Heart left ventricle (tissue), 13 donors: Measurements from ENCODE around the gene TOPBP1.

Source experiments
- POLR2A ChIP-seq, 2 donors: fragments of 450-650 bp; IDR thresholded peaks; one replicate each; pipeline ENCODE4 v1.6.1; 2017; ENCODE audit warnings: antibody characterized with exemption in 2 of 2, mild to moderate bottlenecking in 2 of 2, moderate library complexity in 2 of 2
- TF ChIP-seq, protein P1 (sequence below), 12 donors: fragments of 200-600 bp; sonication (generic) in 4 of 12; IDR thresholded peaks; one replicate each; pipeline versions ENCODE4 v1.5.0 to v1.8.0; 2018 to 2022; ENCODE audit warnings: antibody characterized with exemption in 12 of 12, mild to moderate bottlenecking in 5 of 12
- donor health status: ischemic (EF 13 %, LVEDD 7.1; RV severe dilation, severe dysfunction).
- donor health status: DM: no; HTN: yes; CAD: no.
- donor health status: DM: no; HTN: no; CAD: no.
- donor health status: ischemic (EF 25% LVEDD 6.9; RV normal size, moderate dysfunction).
- donor health status: ischemic (EF 25% LVEDD 5.7; RV mildly dilated, moderate dysfunction).
- donor health status: ischemic (EF 35%, LVEDD 5.7; RV mildly dilated, moderate dysfunction).
- donor health status: nonischemic (EF 11% LVEDD 7.7; RV severe dilation, severe dysfunction).
- donor health status: DM: yes; HTN: yes; CAD: no.
- donor health status: PGD.
- donor health status: ischemic (EF 29% LVEDD 5.4; RV normal size, mild dysfunction).
- donor health status: nonischemic (EF 23%, LVEDD 6.1; RV moderate dilation, normal function).

DNA sequence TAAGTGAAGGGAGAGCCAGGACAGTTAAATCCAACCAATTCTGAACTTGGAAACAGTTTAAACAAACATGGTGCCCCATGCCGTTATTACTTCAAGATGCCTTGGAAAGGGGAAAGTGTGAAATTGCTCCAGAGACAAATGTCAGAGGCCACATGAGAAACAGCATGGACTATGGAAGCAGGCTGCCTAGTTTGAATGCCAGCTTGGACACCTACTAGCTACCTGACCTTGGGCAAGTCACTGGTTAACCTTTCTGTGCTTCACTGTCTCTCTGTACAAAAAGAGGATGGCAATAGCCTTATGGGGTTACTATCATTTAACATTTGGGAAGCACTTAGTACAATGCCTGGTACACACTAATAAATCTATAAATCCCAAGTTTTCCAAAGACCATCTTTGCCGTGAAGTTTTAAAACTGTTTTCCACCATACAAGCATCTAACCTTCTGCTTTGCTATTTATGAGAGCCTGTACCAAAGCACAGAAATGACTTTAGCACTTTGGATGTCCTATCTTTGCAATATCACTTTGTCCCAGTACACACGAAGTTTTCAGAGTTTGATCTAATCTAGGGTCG lies 8.3 kb upstream of the TOPBP1 start:
- no peak for TF ChIP-seq POLR2A (IDR thresholded peaks at IDR 0.05)
- TF ChIP-seq, protein P1, sequence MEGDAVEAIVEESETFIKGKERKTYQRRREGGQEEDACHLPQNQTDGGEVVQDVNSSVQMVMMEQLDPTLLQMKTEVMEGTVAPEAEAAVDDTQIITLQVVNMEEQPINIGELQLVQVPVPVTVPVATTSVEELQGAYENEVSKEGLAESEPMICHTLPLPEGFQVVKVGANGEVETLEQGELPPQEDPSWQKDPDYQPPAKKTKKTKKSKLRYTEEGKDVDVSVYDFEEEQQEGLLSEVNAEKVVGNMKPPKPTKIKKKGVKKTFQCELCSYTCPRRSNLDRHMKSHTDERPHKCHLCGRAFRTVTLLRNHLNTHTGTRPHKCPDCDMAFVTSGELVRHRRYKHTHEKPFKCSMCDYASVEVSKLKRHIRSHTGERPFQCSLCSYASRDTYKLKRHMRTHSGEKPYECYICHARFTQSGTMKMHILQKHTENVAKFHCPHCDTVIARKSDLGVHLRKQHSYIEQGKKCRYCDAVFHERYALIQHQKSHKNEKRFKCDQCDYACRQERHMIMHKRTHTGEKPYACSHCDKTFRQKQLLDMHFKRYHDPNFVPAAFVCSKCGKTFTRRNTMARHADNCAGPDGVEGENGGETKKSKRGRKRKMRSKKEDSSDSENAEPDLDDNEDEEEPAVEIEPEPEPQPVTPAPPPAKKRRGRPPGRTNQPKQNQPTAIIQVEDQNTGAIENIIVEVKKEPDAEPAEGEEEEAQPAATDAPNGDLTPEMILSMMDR (IDR thresholded peaks at IDR 0.05), result no peak
